GDM1 (cell line): Measurements from ENCODE around the gene MICAL3.

Source experiments
- DNase-seq: peaks from one replicate; lab custom pipeline; 2025; lab: John Stamatoyannopoulos, UW

MICAL3 gene

DNA sequence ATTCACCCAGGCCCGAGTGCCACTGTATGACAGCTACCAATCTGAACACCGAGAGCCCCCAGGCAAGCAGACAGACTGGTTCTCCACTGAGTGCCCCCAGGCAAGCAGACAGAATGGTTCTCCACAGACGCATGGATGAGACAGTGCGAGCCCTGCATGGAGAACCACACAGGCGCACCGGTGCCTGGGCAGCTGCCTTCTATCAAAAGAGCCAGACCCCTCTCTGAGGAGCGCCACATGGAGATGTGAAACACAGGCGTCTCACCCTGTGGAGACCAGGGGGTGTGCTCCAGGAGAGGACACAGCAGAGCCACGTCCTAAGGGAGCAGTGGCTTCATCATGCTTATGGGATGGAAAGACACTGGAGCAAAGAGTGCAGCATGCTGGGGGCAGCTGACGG lies 155.6 kb downstream of the MICAL3 start:
- DNase-seq = no peak

GRCh38 chr22:17867160-17867785 lies 157.1 kb downstream of the MICAL3 start:
- DNase-seq = no peak

GRCh38 chr22:17866621-17867020 lies 157.7 kb downstream of the MICAL3 start:
- no peak for DNase-seq

- DNase-seq = no peak
These were observed 158.2 kb downstream of the MICAL3 start for GRCh38 chr22:17866127-17866526.

DNA sequence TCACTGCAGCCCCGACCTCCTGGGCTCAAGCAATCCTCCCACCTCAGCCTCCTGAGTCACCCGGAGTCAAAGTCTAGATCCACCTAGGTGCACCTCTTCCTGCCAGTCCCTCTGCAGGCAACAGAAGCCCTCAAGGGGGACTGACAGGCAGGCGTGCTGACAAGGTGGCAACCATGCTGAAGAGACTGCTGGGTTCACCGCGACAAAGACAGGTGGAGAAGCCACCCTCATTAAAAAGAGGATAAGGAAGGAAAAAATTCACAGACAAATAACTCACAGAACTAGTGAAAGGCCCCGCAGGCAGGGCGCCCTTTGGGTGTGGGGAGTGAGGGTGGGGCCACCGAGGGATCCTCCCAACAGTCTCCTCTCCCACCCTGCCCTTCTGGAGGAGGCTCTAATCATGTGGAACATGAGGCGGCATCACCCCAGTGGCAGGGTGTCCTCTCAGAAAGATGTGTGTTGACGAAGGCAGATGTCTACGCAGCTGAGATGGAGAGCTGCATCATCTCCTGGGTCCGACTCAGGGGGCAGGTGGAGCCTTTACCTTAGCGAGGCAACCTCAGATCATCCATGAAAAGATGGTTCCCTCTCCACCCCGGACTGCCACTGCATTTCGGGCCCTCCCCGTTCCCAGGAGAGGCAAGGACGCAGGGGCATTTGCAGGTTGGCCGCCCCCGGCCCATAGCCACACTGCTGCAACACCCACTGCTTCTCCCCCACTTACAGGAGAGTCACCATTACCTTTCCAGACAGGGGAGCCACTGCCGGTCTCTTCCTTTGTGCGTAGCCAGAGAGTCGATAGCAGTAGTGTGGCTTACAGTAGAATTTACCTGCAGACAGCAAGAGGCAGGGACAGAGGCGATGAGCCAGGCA lies 158.9 kb downstream of the MICAL3 start:
- no peak for DNase-seq

- no peak for DNase-seq
These were observed 159.8 kb downstream of the MICAL3 start for GRCh38 chr22:17864398-17865182.

- DNase-seq = peak; percentile 25
These were observed 161.6 kb downstream of the MICAL3 start for GRCh38 chr22:17862646-17863181.

GRCh38 chr22:17861909-17862308 lies 162.5 kb downstream of the MICAL3 start:
- DNase-seq = no peak

GRCh38 chr22:17860220-17860965 lies 164.0 kb downstream of the MICAL3 start:
- no peak for DNase-seq

GRCh38 chr22:17858033-17858432 lies 166.3 kb downstream of the MICAL3 start:
- no peak for DNase-seq

DNA sequence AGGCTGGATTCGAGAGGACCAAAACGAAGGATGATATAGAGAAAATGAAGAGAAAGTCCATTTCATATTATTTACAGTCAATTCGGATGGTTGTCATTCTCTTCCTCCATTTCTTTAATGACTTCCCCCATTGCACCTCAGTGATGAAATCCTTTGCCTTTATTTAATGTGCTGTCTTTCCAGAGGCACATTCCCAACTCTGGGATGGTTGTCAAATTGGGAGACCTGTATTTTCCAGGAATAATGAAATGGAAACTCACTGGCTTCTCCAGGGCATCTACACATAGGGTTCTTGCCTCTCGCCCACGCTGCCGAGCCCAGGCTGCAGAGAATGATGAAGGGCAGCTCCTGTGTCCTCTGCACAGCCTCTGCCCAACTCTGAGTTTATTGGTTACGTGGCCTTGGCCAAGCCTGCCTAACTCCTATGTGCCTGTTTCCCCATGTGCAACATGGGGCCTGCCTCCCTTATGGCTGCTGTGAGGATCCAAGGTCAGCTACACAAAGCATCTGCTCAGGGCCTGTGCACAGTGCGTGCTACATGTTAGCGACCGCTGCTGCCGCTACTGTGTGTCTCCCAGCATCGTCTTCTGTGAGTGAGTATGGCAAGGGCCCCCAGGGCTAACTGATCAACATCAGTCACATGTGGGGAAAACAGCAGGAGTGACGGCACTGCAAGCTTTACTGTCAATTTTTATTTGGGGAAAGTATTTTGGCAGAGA lies 168.6 kb downstream of the MICAL3 start:
- DNase-seq = no peak

GRCh38 chr22:17853073-17853472 lies 171.3 kb downstream of the MICAL3 start:
- no peak for DNase-seq

- DNase-seq = no peak
These were observed 172.6 kb downstream of the MICAL3 start for GRCh38 chr22:17851759-17852158.

GRCh38 chr22:17847360-17848078 lies 176.8 kb downstream of the MICAL3 start:
- DNase-seq = no peak

GRCh38 chr22:17846326-17846992 lies 177.9 kb downstream of the MICAL3 start:
- no peak for DNase-seq

DNA sequence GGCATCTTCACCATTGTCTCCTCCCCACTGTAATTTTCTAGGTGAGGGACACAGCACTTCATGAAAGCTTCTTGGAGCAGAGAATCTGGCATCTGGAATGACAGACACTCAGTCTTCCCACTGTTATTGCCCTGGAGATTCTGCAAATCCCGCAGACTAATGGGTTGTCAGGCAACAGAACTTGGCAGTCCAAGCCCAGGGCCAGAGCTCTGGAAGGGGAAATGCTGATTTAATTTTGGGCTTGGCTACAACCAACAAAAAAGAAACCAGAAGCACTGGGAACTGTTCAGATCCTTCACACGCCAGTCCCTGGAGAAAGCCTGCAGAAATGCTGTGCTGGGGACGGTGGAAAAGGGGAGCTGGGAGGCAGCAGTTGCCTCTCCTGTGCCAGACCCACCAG lies 178.6 kb downstream of the MICAL3 start:
- DNase-seq = no peak

DNA sequence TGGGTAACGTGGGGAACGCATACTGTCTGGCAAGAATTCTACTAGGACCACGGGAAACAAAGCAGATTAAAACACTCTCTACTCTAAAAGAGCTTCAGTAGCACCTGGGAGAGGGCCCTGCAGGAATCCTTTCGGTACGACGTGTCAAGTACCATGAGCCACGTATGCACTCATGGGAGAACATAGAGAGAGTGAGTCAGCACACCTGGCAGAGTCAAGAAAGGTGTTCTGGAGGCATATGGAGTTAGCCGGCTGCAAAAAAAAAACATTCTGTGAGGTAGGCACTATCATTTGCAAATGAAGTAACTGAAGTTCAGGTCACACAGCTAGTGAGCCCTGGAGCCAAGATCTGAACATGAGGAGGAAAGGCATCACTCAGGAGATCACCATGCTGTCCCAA lies 179.0 kb downstream of the MICAL3 start:
- no peak for DNase-seq

- DNase-seq = no peak
These were observed 180.2 kb downstream of the MICAL3 start for GRCh38 chr22:17844150-17844549.

DNA sequence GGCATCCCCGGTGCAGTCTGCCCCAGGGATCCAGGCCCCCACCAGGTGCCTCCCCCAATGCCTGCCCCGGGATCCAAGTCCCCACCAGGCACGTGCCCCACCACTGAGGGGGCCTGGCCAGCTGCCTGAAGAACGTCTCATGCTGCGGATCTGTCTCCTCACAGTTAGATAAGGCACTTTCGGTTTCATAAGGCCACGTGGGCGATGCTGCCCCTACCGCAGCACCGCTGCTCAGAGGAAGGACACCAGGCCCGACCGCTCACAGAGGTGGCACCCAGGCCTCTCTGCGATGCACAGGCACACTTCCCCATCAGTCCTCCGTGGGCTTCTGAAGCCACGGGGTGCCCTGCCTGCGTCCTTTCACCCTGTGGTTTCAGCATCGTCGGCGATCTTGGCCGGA lies 182.0 kb downstream of the MICAL3 start:
- DNase-seq = no peak

GRCh38 chr22:17841836-17842235 lies 182.5 kb downstream of the MICAL3 start:
- DNase-seq = no peak
